GM10266 (cell line): ENCODE data around the gene RICTOR.

Source experiments
- DNase-seq: peaks from one replicate; pipeline ENCODE4 v3.0.0; 2012; ENCODE audit errors: extremely low spot score
- CTCF ChIP-seq: IDR thresholded peaks from 2 replicates; pipeline ENCODE4 v1.5.1; 2012; ENCODE audit warnings: mild to moderate bottlenecking, low read depth; ENCODE audit not compliant: control insufficient read depth, insufficient read depth; ENCODE audit errors: missing control alignments

Gene RICTOR

GRCh38 chr5:38925154-38925925, 148.9 kb downstream of the RICTOR start:
- DNase-seq = no peak
- no peak for TF ChIP-seq CTCF

GRCh38 chr5:38923661-38924451, 150.3 kb downstream of the RICTOR start:
- no peak for DNase-seq

GRCh38 chr5:38922199-38922598, 152.0 kb downstream of the RICTOR start:
- peak; percentile 59 for DNase-seq
- TF ChIP-seq CTCF = peak; percentile 81

More at GRCh38 chr5:38923661-38924451, 150.3 kb downstream of the RICTOR start:
- no peak for TF ChIP-seq CTCF

- no peak for TF ChIP-seq CTCF
- DNase-seq = no peak
These were observed 153.0 kb downstream of the RICTOR start for GRCh38 chr5:38921174-38921573.

- TF ChIP-seq CTCF = no peak
- DNase-seq = no peak
These were observed 157.4 kb downstream of the RICTOR start for GRCh38 chr5:38916802-38917201.

- TF ChIP-seq CTCF = no peak
- no peak for DNase-seq
These were observed 160.5 kb downstream of the RICTOR start for GRCh38 chr5:38913714-38914113.

DNA sequence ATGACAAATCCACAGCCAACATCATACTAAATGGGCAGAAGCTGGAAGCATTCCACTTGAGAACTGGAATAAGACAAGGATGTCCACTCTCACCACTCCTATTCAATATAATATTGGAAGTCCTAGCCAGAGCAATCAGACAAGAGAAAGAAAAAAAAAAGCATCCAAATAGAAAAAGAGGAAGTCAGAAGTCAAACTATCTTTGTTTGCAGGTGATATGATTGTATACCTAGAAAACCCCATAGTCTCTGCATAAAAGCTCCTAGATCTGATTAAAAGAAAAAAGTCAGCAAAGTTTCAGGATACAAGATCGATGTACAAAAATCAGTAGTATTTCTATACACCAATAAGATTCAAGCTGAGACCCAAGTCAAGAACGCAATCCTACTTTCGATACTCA, 162.3 kb downstream of the RICTOR start:
- DNase-seq = no peak
- TF ChIP-seq CTCF = no peak
